Stimulated activated CD4-positive, alpha-beta T cell treated with anti-CD3 and anti-CD28 coated beads, Interleukin-12 subunit alpha, Interleukin-12 subunit beta, amount 100 ng/mL, for 48 hours (primary cell): ENCODE data around the gene EHBP1.

Experiments
- DNase-seq, 3 donors: peaks; one replicate each; pipeline ENCODE4 v3.0.0-alpha.2; 2020; ENCODE audit warnings: low read depth in 2 of 3, low spot score in 1 of 3

Gene EHBP1

GRCh38 chr2:62940697-62941096 is 235.2 kb downstream of the EHBP1 start:
- DNase-seq = no peak

GRCh38 chr2:62941413-62941812 is 235.9 kb downstream of the EHBP1 start:
- no peak for DNase-seq

- DNase-seq = no peak
Observed at GRCh38 chr2:62944362-62944761, 238.8 kb downstream of the EHBP1 start.

DNA sequence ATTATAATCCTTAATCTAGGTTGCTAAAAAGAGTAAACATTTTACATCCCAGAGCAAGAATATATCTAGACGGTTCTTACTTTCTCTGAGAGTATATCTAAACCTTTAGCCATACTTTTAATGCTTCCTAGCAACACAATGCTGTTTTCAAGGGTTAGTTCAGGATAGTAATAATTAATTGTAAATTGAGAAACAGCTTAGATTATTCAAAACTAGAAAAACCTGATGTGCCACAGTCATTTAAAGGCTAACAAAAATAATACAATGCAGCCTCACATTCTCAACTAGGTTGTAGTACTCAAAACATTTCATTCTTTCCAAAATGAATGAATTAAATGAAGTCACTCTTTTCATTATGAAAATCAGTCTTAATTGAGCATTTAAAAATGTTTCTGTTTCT is 241.9 kb downstream of the EHBP1 start:
- DNase-seq = no peak

DNA sequence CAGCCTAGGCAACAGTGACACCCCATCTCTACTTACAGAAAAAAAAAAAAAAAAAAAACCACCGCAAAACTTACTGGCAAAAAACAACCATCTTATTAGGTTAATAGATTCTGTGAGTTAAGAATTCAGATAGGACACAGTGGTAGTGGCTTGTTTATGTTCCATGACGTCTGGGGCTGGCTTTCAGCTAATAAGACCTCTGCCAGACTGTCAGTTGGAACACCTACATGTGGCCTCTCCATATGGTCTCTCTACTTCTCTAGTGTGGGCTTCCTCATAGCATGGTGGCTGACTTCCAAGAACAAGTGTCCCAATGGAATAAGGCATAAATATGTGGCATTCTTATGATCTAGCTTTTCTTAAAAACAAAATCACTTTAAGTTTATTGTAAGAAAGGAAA is 251.1 kb downstream of the EHBP1 start:
- DNase-seq = no peak

- no peak for DNase-seq
Observed at GRCh38 chr2:62958206-62958605, 252.7 kb downstream of the EHBP1 start.

DNA sequence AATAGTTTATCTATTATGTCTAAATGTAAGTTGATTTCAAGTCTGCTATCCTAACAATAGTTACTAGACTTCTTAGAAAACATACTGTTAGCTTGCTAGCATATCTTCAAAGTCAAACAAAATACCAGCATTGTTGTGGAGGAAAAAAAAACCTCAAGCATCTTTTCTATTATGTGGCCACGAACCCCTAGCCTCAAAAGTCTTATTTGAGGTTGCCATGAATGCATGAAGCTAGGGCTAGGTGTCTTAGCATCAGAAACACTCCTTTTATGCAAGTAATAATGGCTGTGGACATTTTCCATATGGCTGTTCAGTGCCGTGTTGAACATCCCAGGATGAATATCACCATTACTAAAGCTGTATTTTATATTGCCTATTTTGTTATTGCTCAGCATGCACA is 258.5 kb downstream of the EHBP1 start:
- DNase-seq = no peak

DNA sequence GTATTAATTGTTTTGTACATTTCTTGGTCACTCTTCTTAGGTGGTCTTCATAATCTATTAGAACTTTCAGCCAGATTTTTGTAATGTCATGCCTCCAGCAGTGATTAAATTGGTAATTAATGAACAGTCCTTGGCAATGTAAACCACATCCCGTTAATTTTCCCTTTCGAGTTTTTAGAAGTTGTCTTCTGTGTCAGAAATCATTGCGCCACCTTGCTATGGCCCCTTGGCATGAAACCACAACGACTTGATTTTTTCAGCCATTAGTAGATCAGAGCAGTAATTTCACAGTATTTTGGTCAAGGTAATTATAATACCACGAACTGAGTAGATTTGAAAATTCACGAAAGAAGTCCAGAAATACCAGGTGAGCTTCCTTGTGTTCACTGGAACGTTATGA is 259.2 kb downstream of the EHBP1 start:
- DNase-seq = no peak

DNA sequence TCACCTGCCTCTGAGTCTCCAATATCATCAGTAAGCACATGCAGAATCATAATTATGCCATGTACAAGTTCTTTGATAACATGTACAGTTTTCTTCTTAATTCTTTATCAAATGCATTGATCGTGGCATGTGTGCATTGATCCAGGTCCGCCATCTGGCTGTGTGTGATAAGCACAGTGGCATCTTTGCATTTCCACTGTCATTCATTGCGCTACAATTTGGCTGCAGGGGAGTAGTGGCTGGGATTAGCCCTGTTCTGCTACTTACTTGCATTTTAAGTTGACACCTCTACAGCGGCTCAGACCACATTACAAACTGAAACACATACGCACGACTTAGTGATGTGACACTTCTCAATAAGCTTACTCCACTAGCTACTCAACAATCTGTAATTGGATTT is 261.5 kb downstream of the EHBP1 start:
- DNase-seq = no peak

GRCh38 chr2:62968168-62968567 is 262.7 kb downstream of the EHBP1 start:
- no peak for DNase-seq

GRCh38 chr2:62968668-62969067 is 263.2 kb downstream of the EHBP1 start:
- no peak for DNase-seq

DNA sequence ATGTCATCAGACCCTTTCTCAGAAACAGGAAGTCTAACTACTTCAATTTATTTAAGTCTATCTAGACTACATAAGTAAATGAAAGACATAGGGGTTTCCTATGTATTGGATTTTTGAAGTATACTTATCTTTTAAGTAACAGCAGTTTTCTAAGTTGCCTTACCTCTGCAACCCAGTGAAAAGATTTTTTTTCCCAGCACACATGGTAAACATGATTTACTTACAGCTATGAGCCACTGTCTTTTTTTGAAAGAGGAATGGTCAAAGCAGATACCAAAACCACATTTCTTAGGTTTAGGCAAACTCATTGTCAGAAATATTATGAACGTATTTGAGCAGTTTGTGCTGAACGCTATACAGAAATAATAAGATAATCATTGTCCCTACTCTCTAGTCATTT is 266.4 kb downstream of the EHBP1 start:
- no peak for DNase-seq

DNA sequence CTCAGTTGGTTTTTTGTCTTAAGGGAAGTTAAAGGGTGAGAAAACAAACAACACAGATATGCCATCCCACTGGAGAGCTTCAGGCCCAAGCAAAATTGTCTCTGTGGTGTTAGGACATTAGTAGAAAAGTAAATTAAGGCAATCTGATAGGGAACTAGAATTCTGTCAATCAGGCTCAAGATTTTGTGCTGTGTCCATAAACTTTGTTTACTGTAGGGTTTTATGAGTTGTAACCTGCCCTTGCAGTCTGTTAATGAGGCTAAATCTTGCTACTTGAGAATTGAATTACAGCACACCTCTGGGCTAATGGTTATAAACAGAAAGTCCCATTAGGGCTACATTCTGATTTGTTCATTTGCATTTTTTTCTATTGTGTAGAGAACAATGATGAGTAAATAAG is 267.1 kb downstream of the EHBP1 start:
- DNase-seq = no peak

DNA sequence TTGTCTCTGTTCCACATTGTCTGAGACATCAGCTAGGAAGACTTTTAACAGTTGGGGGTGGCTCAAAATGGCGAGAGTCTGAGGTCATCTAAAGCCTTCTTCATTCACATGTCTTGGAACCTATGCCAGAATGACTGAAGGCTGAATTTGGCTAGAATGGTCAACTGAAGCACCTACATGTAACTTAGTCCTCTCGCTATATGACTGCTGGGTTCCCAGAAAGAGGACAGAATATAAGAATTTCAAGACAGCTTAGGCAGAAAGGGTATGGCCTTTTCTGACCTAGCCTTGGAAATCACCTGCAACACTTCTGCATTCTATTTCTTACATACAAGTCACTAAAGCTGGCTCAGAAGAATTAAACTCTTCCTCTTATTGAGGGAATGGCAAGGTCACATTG is 269.5 kb downstream of the EHBP1 start:
- no peak for DNase-seq

GRCh38 chr2:62991605-62992004 is 286.1 kb downstream of the EHBP1 start:
- no peak for DNase-seq

DNA sequence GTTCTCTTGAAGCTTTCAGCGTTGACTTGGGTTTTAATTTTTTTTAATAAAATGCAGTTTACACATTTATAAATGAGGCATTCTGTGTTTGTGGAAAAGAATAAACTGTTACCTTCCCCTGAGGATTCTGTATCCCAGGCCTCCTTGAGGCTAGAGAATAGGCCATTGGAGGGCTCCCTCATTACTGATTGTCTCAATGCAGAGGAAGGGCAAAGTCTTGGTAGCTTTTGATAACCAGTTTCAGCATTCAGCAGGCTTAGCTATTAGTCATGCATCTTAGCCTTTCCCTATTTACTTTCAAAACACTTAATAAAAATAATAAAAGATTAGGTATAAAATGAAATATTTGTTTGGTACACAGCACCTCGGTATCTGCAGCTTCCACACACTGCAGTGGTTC is 287.0 kb downstream of the EHBP1 start:
- DNase-seq = no peak

DNA sequence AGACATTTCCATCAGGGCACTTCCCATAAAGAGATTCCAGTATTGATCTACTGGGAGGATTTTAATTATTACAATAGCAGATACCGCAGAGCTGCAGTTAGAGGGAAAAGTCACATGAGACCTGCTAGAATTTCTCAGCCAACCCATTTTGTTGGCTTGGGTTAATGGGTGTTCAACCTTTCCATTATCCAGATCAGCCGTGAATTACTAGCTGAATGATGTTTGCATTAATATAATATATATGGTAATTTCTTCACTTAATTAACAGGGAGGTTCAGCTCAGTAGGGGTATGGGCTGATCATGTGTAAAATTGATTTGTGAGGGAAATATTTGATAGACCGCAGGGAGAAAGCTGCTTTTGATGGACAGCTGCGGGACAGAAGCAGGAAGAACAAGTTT is 288.7 kb downstream of the EHBP1 start:
- DNase-seq = no peak

DNA sequence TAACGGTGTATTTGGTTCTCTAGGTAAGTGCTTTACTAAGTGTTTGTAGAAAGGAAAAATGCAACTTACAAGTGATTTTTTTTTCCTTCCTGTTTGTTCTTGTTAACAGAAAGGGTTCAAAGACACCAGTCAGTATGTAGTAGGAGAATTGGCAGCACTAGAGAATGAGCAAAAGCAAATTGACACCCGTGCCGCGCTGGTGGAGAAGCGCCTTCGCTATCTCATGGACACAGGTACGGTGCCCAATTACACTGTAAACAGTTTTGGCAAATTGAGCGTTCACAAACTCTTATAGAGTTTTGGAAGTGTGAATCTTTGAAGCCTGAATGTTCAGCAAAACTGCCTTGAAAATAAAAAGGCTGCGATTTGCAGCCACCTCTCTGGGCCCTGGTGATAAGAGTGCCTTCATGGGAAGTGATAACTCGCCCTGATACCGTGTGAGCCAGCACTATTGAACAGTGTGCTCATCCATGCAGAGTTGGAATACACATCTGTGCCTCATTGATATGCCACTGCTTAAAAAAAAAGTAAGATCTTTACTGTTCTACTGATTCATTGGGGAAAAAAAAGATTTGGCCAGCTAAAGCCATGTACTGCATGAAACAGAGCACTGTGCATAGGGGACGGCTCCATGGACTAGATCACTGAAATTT is 291.1 kb downstream of the EHBP1 start:
- DNase-seq = no peak

- no peak for DNase-seq
Observed at GRCh38 chr2:62998949-62999348, 293.4 kb downstream of the EHBP1 start.

DNA sequence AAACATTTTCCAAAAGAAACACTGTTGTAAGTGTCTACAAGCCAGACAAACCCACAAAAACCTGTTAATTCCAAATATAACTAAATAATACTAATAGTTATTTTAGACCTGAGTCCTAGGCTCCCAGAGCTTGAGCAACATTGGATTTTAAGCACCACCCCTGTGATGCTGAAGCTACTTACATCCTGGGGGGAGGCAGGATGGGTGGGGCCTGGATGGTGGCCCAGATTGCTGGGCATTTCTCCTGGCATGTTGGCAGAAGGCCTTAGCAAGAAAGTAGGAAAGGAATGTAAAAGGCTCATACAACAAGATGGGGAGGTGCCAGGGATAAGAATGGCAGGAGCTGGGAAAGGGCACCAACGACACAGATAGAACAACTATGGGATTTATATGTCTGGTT is 294.4 kb downstream of the EHBP1 start:
- DNase-seq = no peak

DNA sequence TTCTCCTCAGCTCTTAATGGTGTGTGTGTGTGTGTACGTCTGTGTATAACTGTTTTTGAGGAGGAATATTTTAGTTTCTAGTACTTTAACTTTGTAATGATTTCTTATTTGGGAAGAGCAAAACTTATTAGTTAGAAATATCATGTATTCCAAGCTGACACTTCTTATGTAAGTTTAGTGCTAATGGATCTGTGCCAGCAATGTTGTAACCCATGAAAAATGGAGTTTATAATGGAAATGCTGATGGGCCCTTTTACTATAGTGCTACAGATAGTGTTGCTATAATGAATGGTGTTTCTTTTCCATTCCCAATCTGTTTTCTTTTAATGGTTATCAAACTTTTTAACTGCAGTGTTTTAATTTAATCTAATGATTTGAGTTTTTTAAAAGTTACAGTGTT is 295.3 kb downstream of the EHBP1 start:
- DNase-seq = no peak

GRCh38 chr2:63001576-63001975 is 296.1 kb downstream of the EHBP1 start:
- DNase-seq = no peak

- no peak for DNase-seq
Observed at GRCh38 chr2:63003351-63003750, 297.8 kb downstream of the EHBP1 start.
